Measurements from ENCODE around the gene HOXA7.

HOXA7 gene

GRCh38 chr7:27182861-27183681 lies 26.6 kb upstream of the HOXA7 start:
- H3K4me3 ChIP-seq (IDR thresholded peaks at IDR 0.05; ENCODE audit: insufficient read depth, low read depth, low read length) = no peak overlapping the region
- no peaks in the 10 kb centered on the region for H3K79me2 ChIP-seq (ENCODE audit: insufficient read depth, low read depth)

GRCh38 chr7:27182285-27182841 lies 25.9 kb upstream of the HOXA7 start:
- H3K27me3 ChIP-seq (ENCODE audit: insufficient read depth, low read depth) = peaks cover 9% of the 10 kb centered on the region; the same call in 1 of the 2 replicates
- no peak overlapping the region for H2AFZ ChIP-seq (ENCODE audit: low read depth)
- H3K79me2 ChIP-seq (ENCODE audit: insufficient read depth, low read depth) = no peaks in the 10 kb centered on the region
- H3K4me3 ChIP-seq (IDR thresholded peaks at IDR 0.05; ENCODE audit: insufficient read depth, low read depth, low read length) = no peak overlapping the region
- peaks cover 1% of the 10 kb centered on the region for H3K4me1 ChIP-seq (ENCODE audit: low read depth, poor library complexity, severe bottlenecking)
- H3K9ac ChIP-seq = no peak overlapping the region
- H4K20me1 ChIP-seq (ENCODE audit: insufficient read depth) = no peaks in the 10 kb centered on the region
- H3K4me2 ChIP-seq = no peak overlapping the region
- TF ChIP-seq CTCF (conservative IDR thresholded peaks at IDR 0.05; ENCODE audit: low read depth, low read length) = no peak
- no peaks in the 10 kb centered on the region for H3K36me3 ChIP-seq (ENCODE audit: insufficient read depth)
- H3K27ac ChIP-seq = no peak overlapping the region

More at GRCh38 chr7:27182861-27183681, 26.6 kb upstream of the HOXA7 start:
- peaks cover 8% of the 10 kb centered on the region for H3K4me1 ChIP-seq (ENCODE audit: low read depth, poor library complexity, severe bottlenecking)
- H3K36me3 ChIP-seq (ENCODE audit: insufficient read depth) = no peaks in the 10 kb centered on the region
- peaks cover 12% of the 10 kb centered on the region; the same call in 1 of the 2 replicates for H3K27me3 ChIP-seq (ENCODE audit: insufficient read depth, low read depth)
- H3K4me2 ChIP-seq = no peak overlapping the region
- H2AFZ ChIP-seq (ENCODE audit: low read depth) = no peak overlapping the region
- no peak overlapping the region for H3K27ac ChIP-seq
- H3K9ac ChIP-seq = no peak overlapping the region
- no peaks in the 10 kb centered on the region for H4K20me1 ChIP-seq (ENCODE audit: insufficient read depth)
- TF ChIP-seq CTCF (conservative IDR thresholded peaks at IDR 0.05; ENCODE audit: low read depth, low read length) = no peak

GRCh38 chr7:27181795-27182275 lies 25.4 kb upstream of the HOXA7 start:
- no peaks in the 10 kb centered on the region for H3K36me3 ChIP-seq (ENCODE audit: insufficient read depth)
- H3K79me2 ChIP-seq (ENCODE audit: insufficient read depth, low read depth) = no peaks in the 10 kb centered on the region
- no peak overlapping the region for H3K4me2 ChIP-seq
- no peak for TF ChIP-seq CTCF (conservative IDR thresholded peaks at IDR 0.05; ENCODE audit: low read depth, low read length)
- no peak overlapping the region for H3K27ac ChIP-seq
- no peaks in the 10 kb centered on the region for H3K4me1 ChIP-seq (ENCODE audit: low read depth, poor library complexity, severe bottlenecking)
- H3K27me3 ChIP-seq (ENCODE audit: insufficient read depth, low read depth) = peaks cover 6% of the 10 kb centered on the region; the same call in 1 of the 2 replicates
- H2AFZ ChIP-seq (ENCODE audit: low read depth) = no peak overlapping the region
- H4K20me1 ChIP-seq (ENCODE audit: insufficient read depth) = no peaks in the 10 kb centered on the region
- no peak overlapping the region for H3K4me3 ChIP-seq (IDR thresholded peaks at IDR 0.05; ENCODE audit: insufficient read depth, low read depth, low read length)
- no peak overlapping the region for H3K9ac ChIP-seq

- H2AFZ ChIP-seq (ENCODE audit: low read depth) = no peak overlapping the region
- H3K4me2 ChIP-seq = no peak overlapping the region
- no peaks in the 10 kb centered on the region for H3K4me1 ChIP-seq (ENCODE audit: low read depth, poor library complexity, severe bottlenecking)
- H3K79me2 ChIP-seq (ENCODE audit: insufficient read depth, low read depth) = no peaks in the 10 kb centered on the region
- H3K27me3 ChIP-seq (ENCODE audit: insufficient read depth, low read depth) = no peaks in the 10 kb centered on the region
- TF ChIP-seq CTCF (conservative IDR thresholded peaks at IDR 0.05; ENCODE audit: low read depth, low read length) = no peak
- H3K27ac ChIP-seq = no peak overlapping the region
- no peaks in the 10 kb centered on the region for H3K36me3 ChIP-seq (ENCODE audit: insufficient read depth)
- H4K20me1 ChIP-seq (ENCODE audit: insufficient read depth) = no peaks in the 10 kb centered on the region
- H3K9ac ChIP-seq = no peak overlapping the region
- no peak overlapping the region for H3K4me3 ChIP-seq (IDR thresholded peaks at IDR 0.05; ENCODE audit: insufficient read depth, low read depth, low read length)
Observed at GRCh38 chr7:27180431-27181420, 24.3 kb upstream of the HOXA7 start.

Measured in KMS-11 (cell line).